ENCODE data around the gene GALNT18.

GRCh38 chr11:11550534-11550933 lies 71.3 kb downstream of the GALNT18 start:
- no peak for TF ChIP-seq CTCF (IDR thresholded peaks at IDR 0.05; ENCODE audit: insufficient read depth, low read length, poor library complexity, severe bottlenecking)
- TF ChIP-seq EZH2phosphoT487 (conservative IDR thresholded peaks at IDR 0.05; ENCODE audit: low read length): no peak

Measured in SU-DHL-6 (cell line).